ENCODE results near the gene GRM6.

- TF ChIP-seq CTCF (IDR thresholded peaks at IDR 0.05) = no peak
- TF ChIP-seq POLR2A (IDR thresholded peaks at IDR 0.05) = no peak
These were observed 1.1 kb downstream of the GRM6 start for GRCh38 chr5:178993955-178994579.

All from adrenal gland (tissue), 5 donors.